SK-MEL-5 (cell line): ENCODE measurements around the gene MAP2K5. TPM values are rescaled to one million over a fixed set of nuclear protein-coding genes. Genes with fewer than 3 reads are reported as not detected.

Experiments used
- DNase-seq: peaks from one replicate; pipeline ENCODE4 v3.0.0-alpha.2; 2016; ENCODE audit warnings: low read depth, low spot score
- in situ Hi-C: cut with HindIII; loops from 2 replicates; pipeline ENCODE4 v1.10.0; 2016; ENCODE audit warnings: low sequenced_read_pairs, high pct_unique_total_duplicates, low pct_unique_long_range_greater_than_20kb
- polyA plus RNA-seq, 2 experiments: library from polyadenylated mRNA; depleted of rRNA; stranded (reverse); fragments of >200 nt; gene quantifications; 2 replicates each; pipeline ENCODE4 v1.2.3, GENCODE V29; 2015
- total RNA-seq: library from RNA; depleted of rRNA; stranded (reverse); fragments of >200 nt; shearing (Covaris generic); gene quantifications from 2 replicates; pipeline ENCODE4 v1.2.3, GENCODE V29; 2014; rRNA removed

Gene MAP2K5
- total RNA-seq: 6.0 and 8.3 TPM in 2 replicates
- 16.4 and 18.8 TPM in 2 replicates for polyA plus RNA-seq (2015; cell fraction: cytosol; rRNA removed)
- 9.2 and 11.1 TPM in 2 replicates for polyA plus RNA-seq (2015; cell fraction: nucleus; rRNA removed)

DNA sequence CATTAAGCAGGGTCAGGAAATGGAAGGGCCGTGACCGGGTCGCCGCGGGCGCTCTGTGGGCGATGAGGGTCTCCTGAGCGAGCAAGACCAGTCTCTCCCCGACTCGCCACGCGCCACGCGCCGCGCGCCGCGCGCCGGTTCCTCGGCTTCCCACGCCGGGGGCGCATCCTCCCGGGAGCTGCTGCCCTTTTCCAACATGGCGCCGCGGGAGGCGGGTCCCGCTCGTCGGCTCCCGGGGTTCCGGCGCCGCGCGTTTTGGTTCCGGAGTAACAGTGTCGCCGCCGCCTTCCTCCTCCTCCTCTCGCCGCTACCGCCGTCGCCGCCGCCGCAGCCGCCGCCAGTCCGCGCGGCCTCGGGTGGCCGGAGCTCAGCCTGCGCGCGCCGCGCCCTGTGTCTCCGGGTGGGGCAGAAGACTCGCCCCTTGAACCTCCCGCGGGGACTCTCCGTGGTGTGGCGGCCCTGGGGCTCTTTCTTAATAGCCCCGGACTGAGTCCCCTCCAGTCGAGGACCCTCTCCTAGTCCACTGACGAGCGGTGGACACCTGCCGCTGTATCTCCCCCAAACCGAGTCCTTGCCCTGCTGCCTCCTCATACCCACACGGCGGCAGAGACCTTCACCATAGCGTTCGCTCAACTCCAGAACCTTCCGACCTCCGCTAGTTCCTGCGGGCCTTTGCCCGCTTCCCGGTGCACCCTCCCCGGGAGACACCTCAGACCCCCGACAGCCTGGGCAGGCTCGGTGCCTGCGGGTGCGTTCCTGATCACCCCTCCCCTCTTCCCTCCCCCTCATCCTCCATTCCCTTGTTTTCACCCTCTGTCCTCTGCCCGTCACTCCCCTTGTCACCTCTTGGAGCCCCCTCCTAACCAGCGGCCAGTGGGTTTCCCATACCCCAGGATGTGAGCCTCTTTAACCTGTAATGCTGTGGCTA lies at the start of gene MAP2K5:
Gene MAP2K5 (plus strand): TSS at position 284 of the 928 bp plus-strand sequence. CDS start 633 bp downstream, at position 917.
- peak; percentile 69 for DNase-seq
- in situ Hi-C loops: no loop called here

GRCh38 chr15:67495585-67495984 lies 46.9 kb upstream of the MAP2K5 start:
- no peak for DNase-seq
- in situ Hi-C loops: no loop called here

GRCh38 chr15:67501177-67501835 lies 41.2 kb upstream of the MAP2K5 start:
- peak; percentile 53 for DNase-seq
- in situ Hi-C loops: no loop called here

DNA sequence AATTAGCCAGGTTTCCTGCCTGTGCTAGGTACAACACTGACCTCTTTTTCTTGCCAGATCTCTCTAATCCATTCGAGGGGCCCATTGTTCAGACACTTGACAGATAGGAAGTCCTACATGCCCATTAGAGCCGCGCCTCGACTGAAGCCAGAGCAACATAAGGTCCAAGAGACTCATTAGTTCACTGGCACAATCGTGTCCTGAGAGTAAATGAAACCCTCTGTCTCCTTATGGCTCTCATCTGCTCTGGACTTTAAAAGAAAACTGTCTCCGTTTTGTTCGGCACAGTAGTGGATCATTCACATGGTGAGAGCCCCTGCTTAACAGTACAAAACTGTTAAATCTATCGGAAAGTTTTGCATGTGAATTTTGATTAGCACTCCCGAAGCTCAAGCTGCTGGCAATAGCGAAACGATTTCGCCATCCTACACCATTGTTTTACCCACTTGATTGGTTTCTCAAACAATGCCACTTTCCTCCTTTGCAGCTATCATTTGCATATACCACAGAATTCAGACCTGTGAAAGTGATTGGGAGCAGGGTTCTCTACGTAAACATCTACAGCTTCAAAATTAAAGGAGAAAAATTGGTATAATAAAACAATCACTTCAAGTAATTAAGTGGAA lies 40.6 kb upstream of the MAP2K5 start:
- in situ Hi-C loops: no loop called here
- no peak for DNase-seq

GRCh38 chr15:67504056-67504455 lies 38.4 kb upstream of the MAP2K5 start:
- DNase-seq: no peak
- in situ Hi-C loops: no loop called here

DNA sequence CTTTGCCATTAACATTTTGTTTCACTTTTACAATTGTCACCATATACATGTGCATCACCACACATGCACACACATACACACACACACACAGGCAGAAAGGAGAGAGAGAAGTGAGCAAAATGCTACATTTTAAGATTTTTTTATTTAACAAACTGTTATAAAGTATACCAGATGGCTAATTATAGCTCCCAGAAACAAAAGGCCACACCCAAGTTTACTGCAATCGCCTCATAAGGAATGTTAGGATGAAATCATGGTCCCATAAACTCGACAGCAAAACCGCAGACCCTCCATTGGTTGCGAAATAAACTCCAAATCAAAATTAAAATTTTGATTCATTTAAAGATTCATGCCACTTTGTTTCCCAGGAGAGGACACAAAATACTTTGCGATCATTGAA lies 37.7 kb upstream of the MAP2K5 start:
- DNase-seq: no peak
- in situ Hi-C loops: no loop called here

DNA sequence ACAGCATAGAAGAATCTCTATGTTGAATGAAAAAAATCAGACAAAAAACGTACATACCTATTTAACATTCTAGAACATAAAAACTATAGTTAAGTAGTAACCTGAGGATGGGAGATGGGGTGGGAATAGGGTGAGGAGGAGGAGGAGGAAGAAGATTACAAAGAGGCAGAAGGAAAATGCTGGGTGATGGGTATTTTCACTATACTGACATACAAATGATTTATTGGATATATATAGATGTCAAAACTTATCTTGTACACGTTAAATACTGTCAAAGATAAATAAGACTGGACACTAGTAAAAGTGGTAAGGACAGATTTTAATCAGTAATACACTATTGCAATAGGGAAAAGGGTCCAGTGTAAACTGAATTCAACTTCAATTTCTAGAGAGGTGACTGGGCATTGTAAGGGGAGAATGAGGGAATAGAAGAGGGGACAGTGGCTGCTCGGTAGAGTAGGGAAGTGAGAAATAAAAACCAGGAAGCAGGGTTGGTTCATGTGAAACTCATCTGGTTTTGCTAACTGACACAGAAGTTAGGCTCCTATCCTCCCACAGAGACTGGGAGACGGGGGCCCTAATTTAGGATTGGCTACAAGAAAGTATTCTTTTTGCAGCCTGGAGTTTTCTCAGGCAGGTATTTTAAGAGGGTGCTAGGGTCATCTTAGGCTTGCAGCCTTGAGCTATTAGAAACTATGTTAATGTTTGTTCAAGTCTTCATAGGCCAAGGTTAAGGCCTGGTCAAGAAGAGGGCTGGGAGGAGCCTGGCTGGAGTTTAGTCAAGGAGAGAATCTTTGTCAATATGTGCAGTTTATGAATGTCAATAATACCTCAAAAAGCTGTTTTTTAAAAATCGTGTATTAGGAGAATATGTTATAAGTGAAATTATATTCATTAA lies 36.6 kb upstream of the MAP2K5 start:
- in situ Hi-C loops: no loop called here
- no peak for DNase-seq

GRCh38 chr15:67506775-67507747 lies 35.4 kb upstream of the MAP2K5 start:
- no peak for DNase-seq
- in situ Hi-C loops: no loop called here

DNA sequence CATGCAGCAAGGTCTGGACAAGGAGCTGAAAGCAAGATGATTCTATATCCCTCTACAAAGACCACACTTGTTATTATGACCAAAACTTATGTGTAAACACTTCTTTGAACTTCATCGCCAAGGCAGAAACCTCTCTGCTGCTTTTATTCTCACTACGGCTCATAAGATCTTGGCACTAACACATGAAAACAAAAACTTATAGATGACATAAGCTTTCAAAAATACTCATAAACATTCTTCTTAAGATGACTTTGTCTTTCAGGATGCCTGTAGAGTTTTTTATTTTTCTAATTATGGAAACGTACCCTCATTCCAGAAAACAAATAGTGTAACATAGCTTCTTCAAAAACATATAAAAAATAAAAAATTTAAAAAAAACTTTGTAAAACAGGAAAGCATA lies 34.1 kb upstream of the MAP2K5 start:
- in situ Hi-C loops: no loop called here
- no peak for DNase-seq

- DNase-seq: no peak
- in situ Hi-C loops: no loop called here
Observed at GRCh38 chr15:67509918-67510317, 32.6 kb upstream of the MAP2K5 start.

DNA sequence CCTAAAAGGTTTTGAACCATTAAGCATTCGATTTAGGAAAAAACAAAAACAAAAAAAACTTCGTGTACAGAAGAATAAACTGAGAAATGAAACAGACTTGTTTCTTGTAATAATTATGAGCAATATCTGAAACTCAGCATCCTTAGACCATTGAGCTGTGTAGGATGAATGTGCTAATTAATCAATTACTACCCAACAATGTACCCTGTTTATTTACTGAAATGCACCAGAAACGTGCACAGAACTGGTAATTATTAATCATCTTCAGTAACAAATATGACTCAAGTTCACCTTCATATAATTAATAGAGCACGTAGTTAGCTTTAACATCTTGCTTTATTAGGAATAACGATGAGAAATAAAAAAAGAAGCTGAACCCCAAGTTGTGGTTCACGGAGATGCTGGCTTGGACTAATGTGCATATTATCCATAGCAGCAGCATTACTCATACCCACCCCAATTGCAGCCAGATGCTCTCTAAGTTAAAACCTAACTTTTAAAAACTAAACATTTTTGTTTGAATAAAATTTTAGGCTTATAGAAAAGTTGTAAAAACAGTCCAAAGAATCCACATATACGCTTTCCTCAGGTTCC lies 31.8 kb upstream of the MAP2K5 start:
- no peak for DNase-seq
- in situ Hi-C loops: no loop called here

GRCh38 chr15:67511606-67512005 lies 30.9 kb upstream of the MAP2K5 start:
- in situ Hi-C loops: no loop called here
- no peak for DNase-seq

- in situ Hi-C loops: no loop called here
- peak; percentile 35 for DNase-seq
Observed at GRCh38 chr15:67512140-67512539, 30.4 kb upstream of the MAP2K5 start.

- in situ Hi-C loops: no loop called here
Observed at GRCh38 chr15:67512933-67513714, 29.4 kb upstream of the MAP2K5 start.

DNA sequence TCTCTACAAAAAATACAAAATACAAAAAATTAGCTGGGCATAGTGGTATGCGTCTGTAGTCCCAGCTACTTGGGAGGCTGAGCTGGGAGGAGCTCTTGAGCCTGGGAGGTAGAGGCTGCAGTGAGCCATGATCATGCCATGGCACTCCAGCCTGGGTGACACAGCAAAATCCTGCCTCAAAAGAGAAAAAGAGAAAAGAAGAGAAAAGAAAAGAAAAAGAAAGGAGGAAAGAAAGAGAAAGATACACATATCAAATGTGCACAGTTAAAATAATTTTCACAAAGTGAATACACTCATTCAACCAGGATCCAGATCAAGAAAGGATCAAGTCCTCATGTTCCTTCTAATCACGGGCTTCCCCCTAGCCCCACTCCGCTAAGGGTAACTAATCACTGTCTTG lies 27.4 kb upstream of the MAP2K5 start:
- in situ Hi-C loops: no loop called here

More at GRCh38 chr15:67512933-67513714, 29.4 kb upstream of the MAP2K5 start:
- DNase-seq: no peak

More for the DNA sequence above, 27.4 kb upstream of the MAP2K5 start:
- DNase-seq: no peak
